ENCODE measurements around the gene SETBP1. TPM values are rescaled to one million over a fixed set of nuclear protein-coding genes. Genes with fewer than 3 reads are reported as not detected.

The SETBP1 gene
- polyA plus RNA-seq, 1 experiment, result 0.71 TPM

GRCh38 chr18:44668270-44668975, 12.3 kb upstream of the SETBP1 start:
- DNase-seq (ENCODE audit: low read depth, low spot score), result no peak
- CTCF ChIA-PET, result no interaction called here

GRCh38 chr18:44671914-44672313, 8.8 kb upstream of the SETBP1 start:
- CTCF ChIA-PET, result no interaction called here
- POLR2A ChIA-PET, result no interaction called here
- H3K27ac ChIP-seq (ENCODE audit: low read depth, low read length), result no peak overlapping the region

More at GRCh38 chr18:44668270-44668975, 12.3 kb upstream of the SETBP1 start:
- no peak overlapping the region for H3K27ac ChIP-seq (ENCODE audit: low read depth, low read length)
- no peaks in the 10 kb centered on the region for H3K27me3 ChIP-seq (ENCODE audit: control insufficient read depth, insufficient read depth, low read length)
- no peak for TF ChIP-seq CTCF (IDR thresholded peaks at IDR 0.05; ENCODE audit: low read depth, low read length)
- H3K9me3 ChIP-seq (ENCODE audit: control insufficient read depth, insufficient read depth, low read length), result no peaks in the 10 kb centered on the region
- H3K4me3 ChIP-seq (ENCODE audit: low read depth, low read length), result no peak overlapping the region
- POLR2A ChIA-PET, result no interaction called here

DNA sequence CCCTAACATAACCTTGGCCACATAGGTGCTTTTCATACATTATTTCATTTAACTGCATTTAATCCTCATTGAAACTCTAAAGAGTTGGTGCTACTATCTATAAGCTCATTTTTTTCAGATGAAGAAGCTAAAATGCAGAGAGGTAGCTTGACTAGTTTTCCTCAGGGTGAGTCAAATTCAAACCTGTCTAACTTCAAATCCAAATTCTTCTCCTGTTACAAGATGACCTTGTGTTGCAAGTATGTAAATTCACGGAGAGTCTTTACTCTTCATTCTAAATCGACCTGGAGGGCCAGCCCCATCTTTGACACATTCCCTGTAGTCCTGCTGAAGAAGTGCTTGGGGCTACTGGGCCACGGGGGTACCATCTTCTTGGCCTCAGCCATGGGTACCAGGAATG, 8.2 kb upstream of the SETBP1 start:
- ChIA-PET CTCF (no interaction called here), POLR2A (no interaction called here)
- no peaks in the 10 kb centered on the region for H3K27me3 ChIP-seq (ENCODE audit: control insufficient read depth, insufficient read depth, low read length)
- TF ChIP-seq CTCF (IDR thresholded peaks at IDR 0.05; ENCODE audit: low read depth, low read length), result no peak
- no peak overlapping the region for H3K4me3 ChIP-seq (ENCODE audit: low read depth, low read length)
- DNase-seq (ENCODE audit: low read depth, low spot score), result no peak
- H3K9me3 ChIP-seq (ENCODE audit: control insufficient read depth, insufficient read depth, low read length), result no peaks in the 10 kb centered on the region
- no peak overlapping the region for H3K27ac ChIP-seq (ENCODE audit: low read depth, low read length)

More at GRCh38 chr18:44671914-44672313, 8.8 kb upstream of the SETBP1 start:
- Histone ChIP-seq H3K4me3 (ENCODE audit: low read depth, low read length) (no peak overlapping the region), H3K27me3 (ENCODE audit: control insufficient read depth, insufficient read depth, low read length) (no peaks in the 10 kb centered on the region), H3K9me3 (ENCODE audit: control insufficient read depth, insufficient read depth, low read length) (no peaks in the 10 kb centered on the region)
- TF ChIP-seq CTCF (IDR thresholded peaks at IDR 0.05; ENCODE audit: low read depth, low read length), result no peak
- no peak for DNase-seq (ENCODE audit: low read depth, low spot score)

DNA sequence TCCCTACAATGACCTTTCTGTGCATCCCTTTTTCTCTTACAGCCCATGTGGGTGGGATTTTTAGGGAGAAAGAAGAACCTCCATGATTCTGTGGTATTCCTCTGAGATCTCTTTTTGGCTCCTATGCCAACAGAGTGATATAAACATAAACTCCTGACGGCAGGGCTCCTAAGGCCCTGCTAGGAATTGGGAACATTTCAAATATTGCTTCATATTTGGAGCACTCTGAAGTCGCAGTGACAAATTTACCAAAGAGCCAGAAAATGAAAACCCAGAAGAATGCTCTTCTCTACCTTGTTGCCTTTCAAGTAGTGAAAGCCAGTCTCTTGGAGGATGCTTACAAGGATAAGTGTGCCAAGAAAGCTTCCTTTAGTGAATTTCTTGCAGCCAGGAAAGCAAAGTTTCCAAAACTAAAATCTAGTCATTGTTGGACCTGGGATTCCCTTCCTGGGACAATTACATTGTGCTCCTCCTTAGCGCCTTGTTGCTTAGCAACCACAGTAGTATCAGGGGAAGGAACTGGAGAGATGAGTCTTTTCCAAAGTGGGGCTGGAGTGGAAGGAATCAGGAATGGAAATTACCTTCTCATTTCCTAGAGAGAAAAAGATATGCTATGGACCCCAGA, 7.3 kb upstream of the SETBP1 start:
- H3K9me3 ChIP-seq (ENCODE audit: control insufficient read depth, insufficient read depth, low read length), result no peaks in the 10 kb centered on the region
- ChIA-PET POLR2A (no interaction called here), CTCF (no interaction called here)
- no peak for TF ChIP-seq CTCF (IDR thresholded peaks at IDR 0.05; ENCODE audit: low read depth, low read length)
- no peak overlapping the region for H3K4me3 ChIP-seq (ENCODE audit: low read depth, low read length)
- no peaks in the 10 kb centered on the region for H3K27me3 ChIP-seq (ENCODE audit: control insufficient read depth, insufficient read depth, low read length)
- DNase-seq (ENCODE audit: low read depth, low spot score), result no peak
- H3K27ac ChIP-seq (ENCODE audit: low read depth, low read length), result no peak overlapping the region

DNA sequence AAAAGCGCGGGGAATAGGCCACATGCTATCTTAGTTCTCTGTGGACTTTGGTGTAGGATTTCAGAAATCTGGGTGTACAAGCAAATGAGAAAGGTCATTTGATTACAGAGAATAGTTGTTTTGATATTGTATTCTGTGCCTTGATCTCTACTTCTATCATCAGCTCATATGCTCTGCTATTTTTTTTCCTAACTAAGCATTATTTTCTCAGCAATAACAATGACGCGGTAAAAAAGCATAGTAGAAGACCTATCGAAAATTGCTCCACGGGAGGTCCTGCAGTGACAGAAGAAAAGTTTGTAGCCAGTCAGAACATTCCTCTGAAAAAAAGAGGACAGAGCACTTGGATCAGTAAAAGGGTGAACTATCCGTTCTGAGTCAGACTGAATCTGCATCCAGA, 2.8 kb upstream of the SETBP1 start:
- CTCF ChIA-PET, result interaction anchor here (1.5 kb wide), 1 partner anchor 373 kb away, joined by 3 read pairs; no protein-coding TSS in a partner anchor
- no peak for TF ChIP-seq CTCF (IDR thresholded peaks at IDR 0.05; ENCODE audit: low read depth, low read length)

More for the DNA sequence above, 2.8 kb upstream of the SETBP1 start:
- DNase-seq (ENCODE audit: low read depth, low spot score), result no peak
- Histone ChIP-seq H3K27ac (ENCODE audit: low read depth, low read length) (no peak overlapping the region), H3K9me3 (ENCODE audit: control insufficient read depth, insufficient read depth, low read length) (no peaks in the 10 kb centered on the region; the same call in 1 of the 2 replicates), H3K4me3 (ENCODE audit: low read depth, low read length) (no peak overlapping the region), H3K27me3 (ENCODE audit: control insufficient read depth, insufficient read depth, low read length) (peaks cover 23% of the 10 kb centered on the region)
- POLR2A ChIA-PET, result no interaction called here

Data from AG04450 (cell line).